ENCODE measurements around the gene PTPRG.

PTPRG gene

DNA sequence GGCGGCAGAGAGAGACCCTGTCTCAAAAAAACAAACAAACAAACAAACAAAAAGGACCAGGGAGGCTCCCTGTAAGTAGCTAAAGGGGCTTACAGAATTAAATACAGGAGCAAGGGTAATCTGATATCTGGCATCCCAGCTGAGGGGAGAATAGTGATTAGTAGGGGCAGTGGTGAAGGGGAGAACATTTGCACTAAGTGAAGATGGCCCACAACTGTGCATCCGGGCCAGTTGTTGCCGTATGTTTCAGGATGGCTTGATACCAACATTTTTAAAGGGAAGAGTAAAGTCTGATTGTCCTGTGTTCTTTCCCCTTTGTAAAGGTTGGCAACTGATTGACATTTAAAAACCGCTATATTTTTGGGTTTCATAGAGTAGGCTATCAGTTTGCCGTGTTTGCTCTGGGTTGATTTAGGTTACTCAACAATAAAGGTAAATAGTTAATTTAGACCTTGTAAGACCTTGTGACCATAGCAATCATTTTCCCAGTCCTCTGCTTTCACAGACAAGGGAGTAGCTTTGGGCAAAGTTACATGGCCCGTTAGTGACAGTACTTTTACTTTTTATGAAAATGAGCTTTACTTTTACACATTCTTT, 167.8 kb downstream of the PTPRG start:
- no peak overlapping the region for H3K4me3 ChIP-seq (ENCODE audit: low read depth, low read length)
- no peak for DNase-seq (ENCODE audit: low read depth)
- TF ChIP-seq, protein P1, sequence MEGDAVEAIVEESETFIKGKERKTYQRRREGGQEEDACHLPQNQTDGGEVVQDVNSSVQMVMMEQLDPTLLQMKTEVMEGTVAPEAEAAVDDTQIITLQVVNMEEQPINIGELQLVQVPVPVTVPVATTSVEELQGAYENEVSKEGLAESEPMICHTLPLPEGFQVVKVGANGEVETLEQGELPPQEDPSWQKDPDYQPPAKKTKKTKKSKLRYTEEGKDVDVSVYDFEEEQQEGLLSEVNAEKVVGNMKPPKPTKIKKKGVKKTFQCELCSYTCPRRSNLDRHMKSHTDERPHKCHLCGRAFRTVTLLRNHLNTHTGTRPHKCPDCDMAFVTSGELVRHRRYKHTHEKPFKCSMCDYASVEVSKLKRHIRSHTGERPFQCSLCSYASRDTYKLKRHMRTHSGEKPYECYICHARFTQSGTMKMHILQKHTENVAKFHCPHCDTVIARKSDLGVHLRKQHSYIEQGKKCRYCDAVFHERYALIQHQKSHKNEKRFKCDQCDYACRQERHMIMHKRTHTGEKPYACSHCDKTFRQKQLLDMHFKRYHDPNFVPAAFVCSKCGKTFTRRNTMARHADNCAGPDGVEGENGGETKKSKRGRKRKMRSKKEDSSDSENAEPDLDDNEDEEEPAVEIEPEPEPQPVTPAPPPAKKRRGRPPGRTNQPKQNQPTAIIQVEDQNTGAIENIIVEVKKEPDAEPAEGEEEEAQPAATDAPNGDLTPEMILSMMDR (IDR thresholded peaks at IDR 0.05; ENCODE audit: insufficient read depth, low read depth, low read length, missing control alignments) = no peak

DNA sequence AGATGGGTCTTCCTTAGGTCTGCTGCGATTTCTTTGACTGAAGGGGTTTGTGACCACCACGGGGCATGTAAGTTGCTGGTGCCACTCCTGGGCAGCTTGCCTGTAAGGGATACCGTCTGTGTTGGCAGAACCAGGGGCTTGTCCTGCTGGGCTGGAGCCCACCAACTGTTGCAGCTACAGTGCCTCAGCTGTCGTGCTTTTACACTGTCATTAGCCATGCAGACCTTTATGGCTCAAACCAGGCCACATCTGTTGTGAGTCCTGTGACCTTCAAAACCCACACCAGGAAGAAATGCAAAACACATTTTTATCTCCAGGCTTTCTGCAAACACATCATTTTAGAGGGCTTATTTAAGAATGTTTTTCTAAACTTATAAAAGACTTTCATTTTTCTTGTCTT, 168.7 kb downstream of the PTPRG start:
- DNase-seq (ENCODE audit: low read depth) = no peak

DNA sequence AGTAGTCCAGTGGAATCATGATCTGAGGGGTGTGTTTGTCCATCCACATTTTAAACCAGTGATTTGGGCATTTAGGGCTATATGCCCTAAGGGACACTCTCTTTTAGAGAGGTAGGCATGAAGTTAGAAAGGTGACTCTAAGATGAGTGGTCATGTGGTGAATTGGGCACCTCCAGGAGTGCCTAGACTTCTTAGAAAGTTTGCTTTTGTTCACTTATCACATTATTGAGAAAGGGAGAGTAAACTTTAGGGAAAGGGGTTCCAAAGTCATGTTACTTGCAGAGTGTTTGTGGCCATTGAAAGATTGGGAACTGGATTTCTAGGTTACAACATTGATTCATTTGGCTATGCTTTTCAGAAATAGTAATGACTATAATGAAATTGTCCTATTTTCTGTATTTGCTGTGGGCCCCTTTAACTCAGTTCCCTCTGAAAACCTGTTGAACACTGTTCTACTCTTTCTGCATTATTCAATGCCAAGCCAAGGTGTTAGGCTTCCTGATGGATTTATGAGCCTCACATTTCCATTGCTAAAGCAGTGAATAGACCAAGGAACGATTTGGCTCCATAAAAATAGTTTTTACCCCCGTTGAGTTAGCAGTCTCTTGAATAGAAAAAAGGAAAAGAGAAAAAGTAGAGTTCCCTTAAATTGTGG, 169.3 kb downstream of the PTPRG start:
- DNase-seq (ENCODE audit: low read depth) = no peak
- TF ChIP-seq, protein P1 (IDR thresholded peaks at IDR 0.05; ENCODE audit: insufficient read depth, low read depth, low read length, missing control alignments) = no peak
- H3K4me3 ChIP-seq (ENCODE audit: low read depth, low read length) = no peak overlapping the region

More for the DNA sequence above, 168.7 kb downstream of the PTPRG start:
- no peak overlapping the region for H3K4me3 ChIP-seq (ENCODE audit: low read depth, low read length)
- TF ChIP-seq, protein P1 (IDR thresholded peaks at IDR 0.05; ENCODE audit: insufficient read depth, low read depth, low read length, missing control alignments) = no peak

DNA sequence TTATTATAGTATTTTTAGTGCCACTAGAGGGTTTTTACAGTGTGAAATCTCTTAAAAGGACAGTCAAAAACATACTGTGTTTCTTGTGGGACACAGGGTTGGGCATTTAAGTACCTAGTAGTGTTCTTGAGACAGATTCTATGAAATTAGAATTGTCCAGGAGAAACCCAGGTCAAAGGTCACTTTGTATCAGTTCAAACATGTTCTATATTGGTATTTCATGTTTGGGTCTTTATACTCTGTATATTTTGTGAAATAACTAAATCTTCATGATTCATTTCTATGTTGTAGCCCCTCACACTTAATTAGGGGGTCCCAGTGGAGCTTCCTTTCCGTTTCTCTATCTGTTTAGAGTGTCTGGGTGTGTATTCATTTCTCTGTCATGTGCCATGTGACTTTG, 171.6 kb downstream of the PTPRG start:
- no peak overlapping the region for H3K4me3 ChIP-seq (ENCODE audit: low read depth, low read length)
- TF ChIP-seq, protein P1 (IDR thresholded peaks at IDR 0.05; ENCODE audit: insufficient read depth, low read depth, low read length, missing control alignments) = no peak
- DNase-seq (ENCODE audit: low read depth) = no peak

DNA sequence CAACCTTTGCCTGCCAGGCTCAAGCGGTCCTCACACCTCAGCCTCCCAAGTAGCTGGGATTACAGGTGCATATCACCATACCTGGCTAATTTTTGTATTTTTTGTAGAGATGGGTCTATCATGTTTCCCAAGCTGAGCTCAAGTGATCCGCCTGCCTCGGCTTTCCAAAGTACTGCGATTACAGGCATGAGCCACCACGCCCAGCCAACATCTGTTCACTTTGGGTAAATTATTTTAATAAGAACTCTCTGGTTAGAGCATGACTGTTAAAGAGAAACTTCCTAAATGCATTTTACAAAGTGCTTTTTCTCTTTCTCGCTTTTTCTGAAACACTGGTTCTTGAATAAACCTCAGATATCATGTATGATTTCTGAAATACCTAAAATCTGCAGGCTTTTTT, 172.5 kb downstream of the PTPRG start:
- TF ChIP-seq, protein P1 (IDR thresholded peaks at IDR 0.05; ENCODE audit: insufficient read depth, low read depth, low read length, missing control alignments) = no peak
- H3K4me3 ChIP-seq (ENCODE audit: low read depth, low read length) = no peak overlapping the region
- no peak for DNase-seq (ENCODE audit: low read depth)

DNA sequence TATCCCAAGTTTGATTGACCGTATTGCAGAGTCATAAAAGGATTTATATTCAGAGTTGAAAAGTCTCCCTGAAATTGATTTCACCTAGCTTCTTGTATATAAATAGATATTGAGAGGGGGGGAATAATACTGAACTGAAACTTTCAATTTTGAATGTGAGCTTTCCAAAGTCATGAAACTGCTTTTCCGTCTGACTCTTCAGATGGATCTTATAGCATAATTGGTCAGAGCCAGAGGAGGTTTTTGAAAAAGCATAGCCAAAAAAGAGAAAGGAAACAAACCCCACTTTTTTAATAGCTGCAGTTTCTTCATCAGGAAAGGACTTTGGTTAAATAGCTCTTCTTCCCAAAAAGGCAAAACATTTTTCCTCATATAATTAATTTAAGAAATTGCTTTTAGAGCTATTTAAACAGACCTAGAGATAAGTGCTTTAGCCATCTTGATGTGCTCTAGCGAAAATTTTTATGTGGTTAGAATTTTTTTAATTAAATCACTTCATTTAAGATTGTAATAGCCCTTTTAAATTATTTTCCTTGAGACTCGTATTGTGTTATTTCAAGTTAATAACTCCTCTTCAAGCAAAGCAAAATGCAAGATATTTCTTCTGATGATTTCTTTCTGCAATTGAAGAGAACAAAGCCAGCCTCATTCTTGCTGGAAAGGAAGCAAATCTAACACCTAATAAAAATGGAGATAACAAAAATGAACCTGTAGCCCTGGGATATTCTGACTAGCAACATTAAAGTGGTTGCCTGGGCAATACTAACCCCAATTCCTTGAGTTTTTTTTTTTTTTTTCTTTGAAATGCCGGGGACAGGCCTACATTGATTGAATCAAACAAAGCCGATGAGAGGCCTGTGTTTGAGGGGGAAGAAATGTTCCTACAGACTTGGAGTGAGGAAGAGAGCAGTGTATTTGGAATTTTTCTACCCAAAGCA, 173.6 kb downstream of the PTPRG start:
- no peak overlapping the region for H3K4me3 ChIP-seq (ENCODE audit: low read depth, low read length)
- TF ChIP-seq, protein P1 (IDR thresholded peaks at IDR 0.05; ENCODE audit: insufficient read depth, low read depth, low read length, missing control alignments) = no peak
- DNase-seq (ENCODE audit: low read depth) = no peak

Measured in GM12865 (cell line).